HG03064 (cell line): ENCODE measurements around the gene SLC10A7.
"Not testable (repeated sequence)": the region's sequence is repeated elsewhere in the genome, so short reads cannot be mapped to it uniquely, and the experiment has no call there.

Experiments used
- ATAC-seq: cut with Tn5 transposase; IDR thresholded peaks from one replicate; pipeline ENCODE4 v1.9.1; 2021; ENCODE audit warnings: low read depth; ENCODE audit not compliant: unreplicated experiment

The SLC10A7 gene

DNA sequence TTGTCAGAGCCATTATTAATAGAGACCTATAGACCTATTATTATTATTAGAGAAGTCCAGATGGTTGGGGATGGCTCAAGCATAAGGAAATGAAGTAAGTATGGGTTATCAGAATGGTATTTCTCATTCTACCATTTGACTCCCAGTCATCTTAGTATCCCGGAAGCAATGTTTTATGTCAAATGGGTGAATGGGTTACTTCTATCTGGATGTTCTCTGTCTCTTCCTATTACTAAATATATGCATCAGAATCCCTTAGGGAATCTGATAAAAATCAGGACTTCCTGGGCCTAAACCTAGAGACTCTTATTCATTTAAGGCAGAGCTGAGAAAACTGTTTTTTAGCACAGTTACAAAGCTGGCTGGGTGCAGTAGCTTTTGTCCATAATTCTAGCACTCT lies 149.9 kb downstream of the SLC10A7 start:
- ATAC-seq = no peak

DNA sequence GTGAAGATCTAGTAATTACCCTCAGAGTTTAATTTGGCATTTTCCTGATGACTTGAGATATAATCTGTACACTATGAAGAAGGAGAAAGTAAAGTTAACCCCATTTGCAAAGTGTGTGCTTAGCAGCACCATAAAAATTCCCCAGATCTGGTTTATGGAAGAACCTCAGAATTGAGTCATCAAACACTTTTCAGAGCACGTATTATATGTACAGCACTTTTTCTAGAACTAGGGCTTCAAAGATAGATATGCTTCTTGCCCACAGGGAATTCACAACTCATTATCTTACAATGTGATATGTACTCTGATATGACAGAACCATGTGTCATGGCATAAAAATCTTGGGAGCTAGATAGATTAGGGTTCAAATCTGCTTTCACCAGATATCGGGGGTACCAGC lies 150.9 kb downstream of the SLC10A7 start:
- ATAC-seq = no peak

DNA sequence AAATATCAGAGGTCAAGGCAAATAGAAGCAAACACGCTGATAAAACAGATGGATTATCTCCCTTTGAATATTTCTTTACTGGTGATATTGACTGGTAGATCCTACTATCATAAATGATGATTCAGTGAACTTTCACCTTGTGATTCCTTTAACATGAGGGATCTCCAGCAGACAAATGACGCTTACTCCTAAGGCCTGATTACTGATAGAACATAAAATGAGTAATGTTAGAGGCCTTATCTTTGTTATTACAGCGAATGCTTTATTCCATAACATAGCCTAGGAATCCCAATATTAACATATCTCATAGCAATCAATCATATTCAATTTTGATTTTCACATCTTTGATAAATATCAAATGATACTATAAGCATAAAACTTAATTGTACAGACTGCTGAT lies 152.3 kb downstream of the SLC10A7 start:
- no peak for ATAC-seq

DNA sequence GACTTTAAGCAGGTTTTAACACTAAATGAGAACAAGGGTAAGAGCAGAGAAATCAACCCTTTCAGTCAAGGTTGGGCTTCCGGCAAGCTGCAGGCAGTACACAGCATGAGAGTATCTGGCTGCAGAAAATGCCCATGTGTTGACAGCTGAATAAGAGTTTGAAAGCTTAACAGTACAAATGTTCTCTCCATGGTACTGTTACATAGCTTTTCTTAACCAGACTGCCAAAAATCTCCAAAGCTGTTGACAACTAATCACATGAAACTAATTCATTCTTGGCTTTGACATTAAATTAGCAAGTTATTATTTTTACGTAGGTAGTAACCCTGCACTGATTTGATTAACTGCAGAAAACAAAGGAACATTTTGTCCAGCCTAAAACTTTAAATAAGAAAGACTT lies 153.5 kb downstream of the SLC10A7 start:
- ATAC-seq = no peak

DNA sequence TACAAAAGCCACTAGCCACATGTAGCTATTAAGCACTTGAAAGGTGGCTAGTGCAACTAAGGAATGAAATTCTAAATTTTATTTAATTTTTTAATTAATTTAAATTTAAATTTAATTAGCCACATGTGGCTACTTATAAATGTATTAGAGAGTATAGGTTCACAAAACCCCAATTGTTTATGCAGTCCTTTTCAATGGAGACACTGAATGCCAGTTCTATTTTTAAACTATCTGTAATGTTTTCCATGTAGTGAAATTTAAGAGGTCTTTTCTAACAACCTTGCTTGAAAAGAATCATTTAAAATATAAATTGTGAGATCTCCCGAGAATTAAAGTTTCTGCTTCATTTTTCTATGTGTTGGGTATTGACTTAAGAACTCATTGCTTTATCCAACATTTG lies 154.4 kb downstream of the SLC10A7 start:
- no peak for ATAC-seq

DNA sequence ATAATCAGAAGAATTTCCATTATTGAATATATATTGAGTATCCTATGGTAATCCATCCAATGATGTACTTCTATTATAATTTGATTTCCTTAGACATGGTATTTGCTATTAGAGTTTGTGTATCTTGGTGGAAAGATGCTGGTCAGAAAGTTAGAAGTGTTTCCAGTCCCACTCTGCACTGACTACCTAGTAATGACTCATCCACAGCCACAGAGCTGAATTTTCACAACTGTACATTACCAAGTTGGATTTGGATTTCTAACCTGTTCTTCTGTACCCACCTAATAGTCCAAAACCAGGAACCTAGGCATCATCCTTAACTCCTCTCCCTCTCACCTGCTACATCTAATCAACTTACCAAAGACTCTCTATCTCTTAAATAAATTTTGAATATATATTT lies 162.0 kb downstream of the SLC10A7 start:
- no peak for ATAC-seq

DNA sequence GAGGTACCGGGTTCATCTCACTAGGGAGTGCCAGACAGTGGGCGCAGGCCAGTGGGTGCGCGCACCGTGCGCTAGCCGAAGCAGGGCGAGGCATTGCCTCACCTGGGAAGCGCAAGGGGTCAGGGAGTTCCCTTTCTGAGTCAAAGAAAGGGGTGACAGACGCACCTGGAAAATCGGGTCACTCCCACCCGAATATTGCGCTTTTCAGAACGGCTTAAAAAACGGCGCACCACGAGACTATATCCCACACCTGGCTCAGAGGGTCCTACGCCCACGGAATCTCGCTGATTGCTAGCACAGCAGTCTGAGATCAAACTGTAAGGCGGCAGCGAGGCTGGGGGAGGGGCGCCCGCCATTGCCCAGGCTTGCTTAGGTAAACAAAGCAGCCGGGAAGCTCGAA lies 171.6 kb downstream of the SLC10A7 start:
- ATAC-seq = not testable (repeated sequence)

DNA sequence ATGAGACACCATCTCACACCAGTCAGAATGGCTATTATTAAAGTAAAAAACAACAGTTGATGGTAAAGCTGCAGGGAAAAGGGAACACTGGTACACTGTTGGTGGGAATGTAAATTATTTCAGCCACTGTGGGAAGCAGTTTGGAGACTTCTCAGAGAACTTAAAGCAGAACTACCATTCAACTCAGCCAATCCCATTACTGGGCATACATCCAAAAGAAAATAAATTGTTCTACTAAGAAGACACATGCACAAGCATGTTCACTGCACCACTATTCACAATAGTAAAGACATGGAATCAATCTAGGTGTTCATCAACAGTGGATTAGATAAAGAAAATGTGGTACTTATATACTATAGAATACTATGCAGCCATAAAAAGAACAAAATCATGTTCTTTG lies 172.4 kb downstream of the SLC10A7 start:
- no peak for ATAC-seq

DNA sequence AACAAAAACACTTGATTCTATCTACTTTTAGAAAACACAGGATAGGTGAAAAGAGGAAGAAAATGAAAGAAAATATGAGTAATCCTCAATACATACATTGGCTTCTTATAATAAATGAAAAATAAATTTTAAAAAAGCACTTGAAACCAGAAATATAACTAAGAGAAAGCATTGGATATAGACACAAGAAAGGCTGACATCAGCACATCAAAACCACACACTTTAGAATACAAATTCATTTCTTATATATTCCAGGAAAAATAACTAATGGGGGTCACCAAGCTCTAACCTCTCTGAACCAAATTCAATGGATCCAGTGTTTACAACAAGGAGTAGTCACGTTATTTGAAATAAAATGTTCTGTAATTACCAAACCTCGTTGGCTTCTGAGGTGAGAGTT lies 173.9 kb downstream of the SLC10A7 start:
- ATAC-seq = no peak

DNA sequence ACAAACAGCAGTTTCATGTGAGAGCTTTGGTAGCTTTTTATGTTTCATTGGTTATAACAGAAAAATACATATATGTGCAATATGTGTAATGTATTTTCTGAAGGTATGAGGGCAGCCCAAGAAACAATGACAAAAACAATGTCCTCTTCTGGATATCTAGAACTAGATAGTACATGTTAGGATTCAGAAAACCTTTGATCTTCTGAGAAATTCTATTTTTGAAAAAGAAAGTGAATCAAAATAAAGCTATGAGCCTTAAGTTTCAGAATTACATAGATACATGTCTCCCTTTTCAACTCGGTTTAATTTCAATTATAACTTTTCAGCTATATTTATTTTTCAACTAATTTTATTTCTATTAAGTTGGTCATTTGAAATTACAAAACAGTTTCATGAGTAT lies 175.5 kb downstream of the SLC10A7 start:
- no peak for ATAC-seq

DNA sequence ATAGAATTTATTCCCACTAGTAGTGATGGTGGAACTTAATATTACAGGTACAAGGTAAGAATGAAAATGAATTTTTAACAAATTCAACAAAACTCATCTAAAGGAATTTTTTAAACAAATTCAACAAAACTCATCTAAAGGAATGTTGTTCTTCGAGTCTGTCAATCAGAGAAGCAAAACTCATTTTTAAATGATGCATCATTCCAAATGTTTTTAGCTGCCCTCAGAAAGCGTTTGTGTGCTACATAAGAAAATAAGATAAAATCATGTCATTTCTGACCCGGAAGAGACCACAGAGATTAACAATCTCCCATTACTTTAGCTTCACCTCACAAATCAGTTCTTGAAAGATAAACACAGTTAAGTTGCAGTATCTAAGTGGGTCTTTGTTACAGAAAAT lies 178.0 kb downstream of the SLC10A7 start:
- no peak for ATAC-seq

DNA sequence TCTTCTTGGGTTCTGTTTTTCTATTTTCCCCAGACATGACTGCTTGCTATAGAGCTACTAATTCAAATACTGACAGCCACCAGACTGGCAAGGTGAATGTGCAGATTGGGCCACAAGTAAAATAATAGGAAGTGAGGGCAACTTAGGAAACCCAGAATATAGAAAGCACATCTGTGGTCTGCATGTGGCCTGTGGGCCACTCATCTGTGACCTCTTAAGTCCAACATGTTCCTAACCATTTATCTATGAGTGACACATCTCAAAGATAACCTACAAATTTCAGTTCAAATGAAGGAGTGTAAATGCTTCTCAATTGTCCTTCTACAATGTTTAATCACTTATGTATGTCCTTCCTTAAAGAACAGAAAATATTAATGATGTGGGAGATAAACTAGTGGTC lies 178.5 kb downstream of the SLC10A7 start:
- peak; percentile 70 for ATAC-seq

DNA sequence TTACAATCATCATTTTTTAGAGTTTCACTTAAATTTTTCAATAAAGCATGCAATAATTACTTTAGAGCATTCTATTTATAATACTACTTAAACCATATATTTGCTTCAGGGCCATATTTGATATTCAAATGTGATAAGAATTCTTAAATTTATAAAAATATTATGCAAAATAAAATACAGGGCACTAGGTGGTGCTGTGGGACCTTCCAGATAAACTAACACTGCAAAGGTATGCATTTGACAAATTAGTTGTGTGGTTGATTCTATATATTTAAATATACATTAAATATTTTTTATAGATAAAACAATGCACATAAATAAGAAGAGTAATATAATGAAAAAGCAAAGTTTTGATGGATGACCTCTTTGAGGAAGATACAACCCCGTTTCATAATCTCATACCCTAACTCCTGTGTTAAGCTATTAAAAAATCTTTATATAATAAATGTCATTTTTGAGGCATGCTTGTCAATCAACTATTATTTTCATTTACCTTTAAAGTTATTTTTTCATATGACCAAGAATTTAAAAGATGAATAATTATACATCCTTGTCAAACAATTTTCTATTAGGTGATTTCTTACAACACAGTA lies 179.0 kb downstream of the SLC10A7 start:
- no peak for ATAC-seq

DNA sequence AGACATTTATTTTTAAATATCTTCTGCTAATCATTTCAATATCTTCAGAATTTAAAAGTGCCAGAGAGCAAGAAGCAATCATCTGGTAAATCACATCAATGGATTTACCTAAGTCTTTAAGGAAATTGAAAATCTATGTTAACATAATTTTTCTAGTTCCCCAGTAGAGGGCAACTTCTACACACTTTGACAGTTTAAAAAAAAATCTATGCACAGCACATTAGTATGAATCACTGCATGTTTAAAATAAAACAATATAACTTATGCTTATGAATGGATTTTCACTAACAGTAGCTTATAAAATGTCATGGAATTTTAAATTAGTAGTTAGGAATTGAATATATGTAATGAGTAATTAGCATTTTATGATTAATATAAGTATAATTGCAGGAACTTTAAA lies 180.9 kb downstream of the SLC10A7 start:
- no peak for ATAC-seq

DNA sequence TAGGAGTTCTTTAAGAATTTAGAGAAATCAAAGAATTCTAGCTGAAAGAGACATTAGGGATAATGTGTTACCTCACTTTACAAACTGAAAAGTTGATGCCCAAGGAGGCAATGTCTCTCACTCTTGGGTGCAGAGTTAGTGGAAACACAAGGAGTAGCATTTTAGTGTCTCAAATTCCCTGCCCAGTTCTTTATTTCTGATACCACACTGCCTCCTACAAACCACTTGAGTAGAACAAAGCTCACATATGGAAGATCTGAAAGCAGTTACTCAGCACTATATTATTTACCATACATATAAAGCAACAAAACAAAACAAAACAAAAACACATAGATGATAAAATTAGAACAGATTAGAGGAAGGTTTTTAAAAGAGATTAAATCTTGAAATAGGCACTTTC lies 183.2 kb downstream of the SLC10A7 start:
- no peak for ATAC-seq

DNA sequence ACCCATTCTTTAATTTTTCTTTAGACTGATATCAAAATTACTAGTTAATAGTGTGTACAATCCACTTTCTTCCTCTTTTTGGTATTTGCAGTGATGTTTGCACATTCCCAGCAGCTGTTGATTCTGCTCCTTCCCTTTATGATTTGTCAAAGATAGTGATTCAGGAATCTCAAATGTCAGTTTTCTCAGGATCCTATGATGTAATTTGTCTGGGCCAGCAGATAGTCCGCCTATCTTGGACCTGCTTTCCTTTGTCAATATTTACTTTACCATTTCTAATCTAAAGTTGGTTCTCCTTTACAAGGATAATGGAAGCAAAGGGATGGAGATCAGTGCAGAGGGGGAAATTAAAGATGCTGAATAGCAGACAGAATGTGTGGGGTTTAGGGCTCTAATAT lies 185.3 kb downstream of the SLC10A7 start:
- ATAC-seq = no peak

DNA sequence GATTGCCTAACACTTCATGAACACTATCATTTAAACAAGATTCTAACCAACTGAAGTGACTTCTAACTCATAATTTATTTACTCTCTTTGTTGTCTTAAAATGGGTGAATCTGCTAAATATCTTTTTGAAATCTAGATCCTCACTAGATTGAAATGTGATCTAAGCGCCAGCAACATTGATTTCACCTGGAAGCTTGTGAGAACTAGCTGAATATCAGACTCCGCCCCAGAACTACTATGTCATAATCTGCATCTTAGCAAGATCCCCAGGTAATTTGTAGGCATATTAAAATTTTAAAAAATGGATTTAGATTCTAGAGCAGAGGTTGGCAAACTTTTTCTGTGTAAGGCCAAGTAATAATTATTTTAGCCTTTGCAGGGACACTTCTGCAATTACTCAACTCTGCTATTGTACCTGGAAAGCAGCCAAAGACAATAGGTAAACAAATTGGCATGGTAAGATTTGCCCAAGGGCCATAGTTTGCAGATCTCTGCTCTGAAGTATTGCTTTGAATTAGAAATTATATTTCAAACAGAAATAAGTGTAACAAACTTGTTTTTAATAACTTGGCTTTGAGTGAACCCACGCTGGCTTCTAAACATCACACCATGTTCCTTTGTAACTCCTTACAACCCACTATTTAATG lies 185.9 kb downstream of the SLC10A7 start:
- no peak for ATAC-seq

DNA sequence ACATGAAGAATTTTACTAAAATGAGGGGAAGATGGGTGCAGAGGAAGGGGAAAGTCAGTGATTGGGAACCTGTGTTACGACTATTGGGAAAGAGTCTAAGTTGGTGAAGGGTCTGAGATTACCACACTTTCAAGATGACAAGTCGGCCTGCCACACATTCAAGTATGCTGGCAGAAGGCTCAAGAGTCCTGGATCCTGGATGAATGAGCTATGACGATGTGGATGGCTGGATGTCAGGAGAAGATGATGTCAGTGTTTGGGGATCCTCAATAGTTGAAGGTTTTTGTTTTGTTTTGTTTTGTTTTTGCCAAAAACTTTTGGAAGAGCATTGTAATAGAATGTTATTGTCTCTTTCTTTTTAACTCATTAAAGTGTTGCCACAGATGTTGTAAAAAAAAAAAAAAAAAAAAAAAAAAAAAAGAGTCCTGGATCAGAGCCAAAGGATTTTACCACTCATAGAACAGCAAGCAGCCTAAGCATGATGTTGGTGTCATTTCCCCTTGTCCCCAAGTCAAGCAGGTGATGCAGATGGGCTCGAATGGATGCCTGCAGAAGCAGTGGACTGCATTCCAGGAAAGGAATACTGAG lies 186.8 kb downstream of the SLC10A7 start:
- ATAC-seq = no peak

DNA sequence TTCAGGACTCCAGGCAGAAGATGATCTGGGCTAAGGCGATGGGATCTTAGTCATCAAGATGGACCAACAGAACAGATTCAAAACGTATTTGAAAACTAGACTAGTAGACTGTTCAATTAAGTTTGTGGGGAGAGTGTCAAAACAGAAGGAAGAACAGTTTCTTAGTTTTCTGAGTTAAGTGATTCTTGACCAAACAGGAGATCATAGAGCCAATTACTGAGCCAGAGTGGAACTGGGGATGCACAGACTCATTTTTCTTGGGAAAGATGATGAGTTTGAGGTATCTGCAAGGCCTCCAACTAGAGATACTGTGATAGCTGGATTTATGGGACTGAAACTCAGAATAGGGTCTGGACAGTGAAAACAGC lies 187.9 kb downstream of the SLC10A7 start:
- ATAC-seq = no peak

DNA sequence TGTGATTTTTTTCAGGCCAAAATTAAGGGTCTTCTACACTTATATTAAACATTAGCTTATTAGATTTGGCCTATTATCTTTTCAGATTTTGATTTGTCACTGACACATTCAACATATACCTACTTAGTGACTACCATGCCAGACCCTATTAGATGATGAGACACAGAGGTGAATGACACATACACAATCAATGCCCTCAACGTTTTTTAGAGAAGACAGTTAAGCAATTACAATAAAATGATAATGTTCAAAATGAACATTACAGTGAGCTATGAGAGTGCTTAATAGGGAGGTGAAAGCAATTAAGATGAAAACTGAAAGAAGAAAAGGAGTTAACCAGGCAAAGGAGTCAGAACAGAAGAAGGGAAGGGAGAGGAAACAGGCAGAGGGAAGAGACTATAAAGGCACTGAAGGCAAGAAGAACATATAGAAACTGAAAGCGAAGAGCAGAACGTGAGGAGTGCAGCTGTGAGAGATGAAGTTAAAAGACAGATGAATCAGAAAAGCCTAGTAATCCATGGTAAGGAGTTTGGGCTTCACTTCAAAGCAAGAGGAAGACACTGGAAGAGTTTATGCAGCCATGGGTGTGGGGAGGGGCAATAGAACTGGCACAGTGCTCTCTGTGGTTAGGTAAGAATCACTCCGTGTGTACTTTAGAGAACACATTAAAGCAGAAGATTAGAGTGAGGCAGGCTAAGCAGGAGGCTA lies 188.4 kb downstream of the SLC10A7 start:
- peak; percentile 84 for ATAC-seq

DNA sequence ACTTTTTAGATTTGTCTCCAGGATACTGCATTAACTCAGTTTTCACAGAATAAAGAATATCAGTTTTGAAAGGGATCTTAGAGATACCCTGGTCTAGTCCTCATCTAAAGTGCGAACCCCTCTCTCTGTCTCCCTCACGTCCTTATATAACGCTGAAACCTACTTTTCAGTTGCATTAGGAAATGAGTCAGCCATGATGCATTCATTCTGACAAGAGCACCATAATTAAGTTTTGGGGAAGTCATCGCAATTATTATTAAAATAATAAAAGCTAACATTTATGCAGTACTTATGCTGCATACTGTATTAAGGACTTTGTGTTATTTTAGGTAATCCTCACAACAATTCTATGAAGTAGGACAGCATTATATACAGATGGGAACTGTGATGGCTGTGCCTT lies 191.3 kb downstream of the SLC10A7 start:
- no peak for ATAC-seq
